DMS 273 (cell line): Measurements from ENCODE around the gene MTA1.

ENCODE experiments used
- DNase-seq: peaks from one replicate; lab custom pipeline; 2025; ENCODE audit not compliant: unreplicated experiment; lab: John Stamatoyannopoulos, UW

The MTA1 gene

DNA sequence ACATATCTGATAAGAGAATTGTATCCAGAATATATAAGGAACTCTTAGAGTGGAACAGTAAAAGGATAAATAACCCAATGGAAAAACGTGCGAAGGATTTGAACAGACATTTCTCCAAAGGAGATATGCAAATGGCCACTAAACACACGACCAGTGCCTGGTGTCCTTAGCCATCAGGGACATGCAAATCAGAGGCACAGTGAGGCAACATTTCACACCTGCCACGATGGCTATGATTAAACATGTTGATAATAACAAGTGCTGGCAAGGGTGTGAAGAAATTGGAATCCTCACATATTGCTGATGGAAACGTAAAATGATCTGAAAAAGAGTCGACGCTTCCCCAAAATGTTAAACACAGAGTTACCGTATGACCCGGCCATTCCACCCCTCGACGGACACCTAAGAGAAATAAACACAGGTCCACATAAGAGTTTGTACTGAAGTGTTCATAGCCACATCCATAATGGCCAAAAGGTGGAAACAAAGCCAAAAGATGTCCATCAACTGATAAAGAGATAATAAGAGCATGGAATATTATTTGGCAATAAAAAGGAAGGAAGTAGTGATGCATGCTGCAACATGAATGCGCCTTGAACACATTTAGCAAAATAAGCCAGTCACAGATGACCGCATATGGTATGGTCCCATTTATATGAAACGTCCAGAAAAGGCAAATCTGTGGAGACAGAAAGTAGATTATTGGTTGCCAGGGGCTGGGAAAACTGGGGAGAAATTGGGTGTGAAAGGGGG, 100.5 kb downstream of the MTA1 start:
- no peak for DNase-seq
